ENCODE measurements around the gene DISP2.

Gene DISP2

DNA sequence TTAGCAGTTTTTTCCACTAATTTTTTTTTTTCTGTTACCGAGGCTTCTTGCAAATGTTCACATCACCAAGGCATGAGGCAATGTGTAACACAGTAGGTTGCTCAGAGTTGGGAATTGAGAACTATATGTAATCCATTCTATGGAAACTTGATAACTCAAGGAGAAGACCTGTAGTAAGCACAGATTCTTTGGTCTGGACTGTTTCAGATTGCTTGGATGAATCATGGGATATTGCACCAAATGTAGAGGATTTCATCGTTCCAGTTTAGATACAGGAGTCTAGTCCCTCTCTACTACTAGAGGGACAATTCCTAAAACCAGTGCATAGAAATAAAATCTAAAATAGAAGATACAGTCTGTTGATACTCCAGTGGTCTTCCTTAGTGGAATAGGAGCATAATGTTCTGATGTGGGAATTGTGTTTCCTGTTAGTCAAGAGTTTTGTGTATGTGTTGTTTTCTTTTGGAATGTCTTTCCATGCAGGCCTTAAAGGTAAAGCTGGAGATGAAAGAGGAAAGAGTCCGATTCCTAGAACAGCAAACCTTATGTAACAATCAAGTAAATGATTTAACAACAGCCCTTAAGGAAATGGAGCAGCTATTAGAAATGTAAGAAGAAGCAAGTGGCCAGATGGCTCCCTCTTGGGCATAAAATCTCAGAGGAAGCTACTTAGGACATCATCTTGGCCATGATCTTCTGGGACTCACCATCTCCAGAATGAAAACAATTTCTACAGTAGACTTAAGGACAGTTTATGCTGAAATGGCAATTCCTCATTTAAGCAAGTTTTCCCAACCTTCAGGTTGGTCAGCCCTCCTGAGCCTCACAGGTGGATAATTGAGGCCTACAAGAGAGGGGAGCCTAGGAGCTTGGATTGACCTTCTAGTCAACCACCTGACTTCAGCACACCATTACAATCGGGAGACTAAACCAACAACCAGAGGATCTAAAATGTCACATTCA, 35.2 kb downstream of the DISP2 start:
- no peak for DNase-seq

DNA sequence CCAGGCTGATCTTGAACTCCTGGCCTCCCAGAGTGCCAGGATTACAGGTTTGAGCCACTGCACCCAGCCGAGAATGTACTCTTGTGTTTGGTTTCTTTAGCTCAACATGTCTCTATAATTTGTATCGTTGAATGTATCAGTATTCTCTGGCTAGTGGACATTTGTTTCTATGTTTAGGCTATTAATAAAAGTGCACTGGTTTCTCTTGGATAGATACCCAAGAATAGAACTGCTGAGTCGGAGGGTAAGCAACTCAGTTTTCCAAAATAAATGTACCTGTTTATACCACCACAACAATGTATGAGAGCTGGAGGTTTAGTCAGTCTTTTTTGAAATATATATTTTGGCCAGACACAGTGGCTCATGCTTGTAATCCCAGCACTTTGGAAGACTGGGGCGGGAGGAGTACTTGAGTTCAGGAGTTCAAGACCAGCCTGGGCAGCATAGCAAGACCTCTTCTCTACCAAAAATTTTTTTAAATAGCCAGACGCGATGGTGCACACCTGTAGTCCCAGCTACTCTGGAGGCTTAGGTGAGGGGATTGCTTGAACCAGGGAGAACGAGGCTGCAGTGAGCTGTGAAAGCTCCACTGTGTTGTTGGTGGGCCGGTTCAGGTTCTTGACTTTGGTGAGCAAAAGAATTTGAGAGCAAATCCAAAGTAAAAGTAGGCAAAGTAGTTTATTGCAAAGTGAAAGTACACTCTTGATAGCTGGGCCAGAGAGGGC, 39.8 kb downstream of the DISP2 start:
- DNase-seq: no peak

DNA sequence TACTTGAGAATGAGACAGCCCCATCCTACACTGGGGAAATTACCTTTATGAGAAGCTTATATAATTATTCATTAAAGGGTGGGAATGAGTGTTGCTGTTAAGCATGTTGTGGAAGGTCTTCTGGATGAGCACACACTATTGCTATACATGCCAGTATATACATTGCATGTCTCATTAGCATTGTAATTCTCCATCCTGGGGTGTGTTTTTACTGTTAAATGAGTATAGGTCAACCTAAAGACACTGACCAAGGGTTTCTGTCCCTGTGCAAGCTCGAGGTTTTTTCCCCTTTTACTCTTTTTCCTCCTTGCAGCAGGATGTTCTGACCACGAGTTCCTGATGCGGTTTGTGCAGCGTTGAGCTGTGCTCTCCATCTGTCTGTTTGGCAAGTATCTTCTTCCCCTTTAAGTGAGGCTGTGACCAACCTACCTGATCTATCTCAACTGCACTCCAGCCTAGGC, 40.4 kb downstream of the DISP2 start:
- DNase-seq: no peak

DNA sequence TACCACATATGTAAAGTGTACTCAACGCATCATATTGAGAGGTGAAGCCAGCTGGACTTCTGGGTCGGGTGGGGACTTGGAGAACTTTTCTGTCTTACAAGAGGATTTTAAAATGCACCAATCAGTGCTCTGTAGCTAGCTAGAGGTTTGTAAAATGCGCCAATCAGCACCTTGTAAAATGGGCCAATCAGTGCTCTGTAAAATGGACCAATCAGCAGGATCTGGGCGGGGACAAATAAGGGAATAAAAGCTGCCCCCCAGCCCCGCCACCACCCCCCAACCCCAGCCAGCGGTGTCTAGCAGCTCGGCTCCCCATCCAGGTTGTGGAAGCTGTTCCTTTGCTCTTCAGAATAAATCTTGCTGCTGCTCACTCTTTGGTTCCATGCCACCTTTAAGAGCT, 41.4 kb downstream of the DISP2 start:
- DNase-seq: no peak

GRCh38 chr15:40405501-40406381, 47.7 kb downstream of the DISP2 start, which contains the start of gene IVD:
Gene IVD, plus strand, starts transcription at chr15:40405795. Its CDS starts 33 bp downstream, at chr15:40405828.
- peak; percentile 93 for DNase-seq

DNA sequence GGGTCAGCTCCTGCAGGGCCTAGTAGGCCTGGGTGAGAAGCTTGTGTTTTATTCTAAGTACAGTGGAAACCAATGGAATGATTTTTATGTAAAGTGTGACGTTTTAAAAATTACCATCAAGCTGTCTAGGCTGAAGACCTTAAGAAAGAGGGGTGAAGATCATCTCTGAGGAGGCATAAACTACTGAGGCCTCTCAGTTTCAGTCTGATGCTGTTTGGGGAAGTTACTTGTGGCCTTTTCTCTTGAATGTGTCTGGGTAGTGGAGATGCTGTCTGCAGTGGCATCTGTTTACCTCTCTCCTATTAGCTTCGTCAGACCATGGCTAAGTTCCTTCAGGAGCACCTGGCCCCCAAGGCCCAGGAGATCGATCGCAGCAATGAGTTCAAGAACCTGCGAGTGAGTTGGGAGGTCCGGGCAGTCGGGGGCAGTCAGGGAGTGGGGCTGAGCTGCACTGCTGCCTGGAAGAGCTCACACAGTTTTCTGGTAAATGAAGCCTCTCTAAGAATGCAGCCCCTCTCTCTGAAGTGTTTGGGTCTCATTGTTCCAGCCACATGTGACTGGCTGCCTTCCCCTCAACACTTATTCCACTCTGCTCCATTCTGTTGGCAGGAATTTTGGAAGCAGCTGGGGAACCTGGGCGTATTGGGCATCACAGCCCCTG, 49.4 kb downstream of the DISP2 start:
- no peak for DNase-seq

- no peak for DNase-seq
Observed at GRCh38 chr15:40409366-40409765, 51.3 kb downstream of the DISP2 start.

GRCh38 chr15:40410476-40410875, 52.5 kb downstream of the DISP2 start:
- DNase-seq: no peak

GRCh38 chr15:40412095-40412759, 54.2 kb downstream of the DISP2 start:
- DNase-seq: no peak

DNA sequence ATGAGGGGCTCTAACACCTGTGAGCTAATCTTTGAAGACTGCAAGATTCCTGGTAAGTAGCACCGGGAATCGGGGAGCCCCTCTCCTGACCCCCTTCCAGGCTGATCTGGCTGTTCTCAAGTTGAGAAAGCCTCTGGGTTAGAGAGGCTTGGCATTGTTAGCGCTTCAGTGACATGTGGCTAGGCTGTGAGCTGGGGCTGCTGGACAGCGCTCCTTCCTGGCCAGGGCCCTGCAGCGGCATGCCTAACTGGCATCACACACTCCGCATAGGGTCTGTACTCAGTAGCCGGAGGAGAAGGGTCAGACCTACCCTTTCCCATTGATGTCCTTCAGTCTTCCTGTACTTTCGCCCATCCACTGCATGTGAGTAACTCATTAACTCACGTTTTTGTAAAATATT, 55.0 kb downstream of the DISP2 start:
- DNase-seq: no peak

DNA sequence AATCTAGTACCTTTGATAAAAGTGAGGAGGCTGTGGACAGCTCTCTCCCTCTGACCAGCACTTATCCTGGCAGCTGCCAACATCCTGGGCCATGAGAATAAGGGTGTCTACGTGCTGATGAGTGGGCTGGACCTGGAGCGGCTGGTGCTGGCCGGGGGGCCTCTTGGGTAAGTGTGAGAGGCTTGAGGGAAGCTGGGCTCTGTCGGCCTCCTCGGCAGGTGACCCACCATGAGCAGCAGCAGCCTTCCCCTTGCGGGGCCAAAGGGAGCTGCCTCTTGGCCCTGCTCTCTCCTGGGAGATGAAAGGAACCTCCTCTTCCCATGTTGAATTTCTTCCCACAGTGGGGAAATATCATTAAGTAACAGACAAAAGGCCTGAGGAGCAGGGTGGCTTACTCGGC, 56.8 kb downstream of the DISP2 start:
- DNase-seq: no peak

DNA sequence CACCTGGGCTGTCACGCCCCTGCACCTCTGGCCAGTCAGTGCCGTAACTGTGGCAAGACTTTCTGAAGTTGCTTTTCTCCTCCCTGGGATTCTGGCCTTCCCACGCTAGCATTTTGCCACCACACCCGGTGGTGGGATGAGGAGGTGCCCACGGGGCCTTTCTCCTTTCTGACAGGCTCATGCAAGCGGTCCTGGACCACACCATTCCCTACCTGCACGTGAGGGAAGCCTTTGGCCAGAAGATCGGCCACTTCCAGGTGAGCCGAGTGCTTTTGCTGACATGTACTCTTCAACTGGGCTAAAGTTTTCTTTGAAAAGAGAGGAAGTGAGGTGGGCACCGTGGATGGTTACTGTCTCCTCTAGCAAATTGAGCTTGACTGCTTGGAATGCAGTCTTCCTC, 57.2 kb downstream of the DISP2 start:
- no peak for DNase-seq

DNA sequence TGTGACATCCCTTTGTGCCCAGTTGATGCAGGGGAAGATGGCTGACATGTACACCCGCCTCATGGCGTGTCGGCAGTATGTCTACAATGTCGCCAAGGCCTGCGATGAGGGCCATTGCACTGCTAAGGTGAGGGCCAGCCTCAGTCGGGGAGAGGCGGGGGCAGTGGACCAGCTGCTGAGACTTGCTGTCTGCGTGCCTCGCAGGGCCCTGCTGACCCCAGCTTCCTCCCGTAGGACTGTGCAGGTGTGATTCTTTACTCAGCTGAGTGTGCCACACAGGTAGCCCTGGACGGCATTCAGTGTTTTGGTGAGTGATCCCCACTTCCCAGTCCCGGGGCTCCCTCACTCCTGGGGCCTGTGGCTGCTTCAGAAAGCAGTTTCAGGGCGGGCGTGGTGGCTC, 58.0 kb downstream of the DISP2 start:
- no peak for DNase-seq

DNA sequence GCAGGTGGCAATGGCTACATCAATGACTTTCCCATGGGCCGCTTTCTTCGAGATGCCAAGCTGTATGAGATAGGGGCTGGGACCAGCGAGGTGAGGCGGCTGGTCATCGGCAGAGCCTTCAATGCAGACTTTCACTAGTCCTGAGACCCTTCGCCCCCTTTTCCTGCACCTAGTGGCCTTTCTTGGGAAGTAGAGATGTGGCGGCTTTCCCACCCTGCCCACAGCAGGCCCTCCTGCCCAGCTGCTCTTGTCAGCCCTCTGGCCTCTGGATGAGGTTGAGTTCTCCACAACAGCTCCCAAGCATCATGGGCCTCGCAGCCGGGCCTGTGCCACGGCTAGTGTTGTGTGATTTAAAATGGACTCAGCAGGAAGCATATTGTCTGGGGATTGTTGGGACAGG, 60.1 kb downstream of the DISP2 start:
- DNase-seq: no peak

GRCh38 chr15:40420071-40420713, 62.2 kb downstream of the DISP2 start:
- DNase-seq: no peak

DNA sequence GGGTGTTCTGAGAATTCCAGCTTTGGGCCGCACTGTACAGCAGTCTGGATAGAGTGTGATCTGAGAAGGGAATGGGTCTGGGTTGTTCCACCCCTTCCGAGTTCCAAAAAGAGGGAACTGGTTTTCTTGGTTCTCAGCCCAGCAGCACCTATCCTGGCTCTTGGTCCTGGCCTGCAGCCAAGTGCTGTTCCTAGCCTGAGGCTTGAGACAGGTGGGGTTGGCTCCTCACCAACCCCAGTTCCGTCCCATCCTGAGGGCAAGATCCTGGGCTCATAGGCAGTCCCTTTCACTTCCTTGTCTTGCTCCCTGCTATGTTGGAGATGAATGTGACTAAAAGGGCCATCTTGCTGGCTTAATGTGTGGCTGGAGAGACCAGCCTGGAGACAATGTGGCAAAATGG, 62.8 kb downstream of the DISP2 start:
- no peak for DNase-seq

GRCh38 chr15:40421246-40422157, 63.5 kb downstream of the DISP2 start:
- peak; percentile 85 for DNase-seq

DNA sequence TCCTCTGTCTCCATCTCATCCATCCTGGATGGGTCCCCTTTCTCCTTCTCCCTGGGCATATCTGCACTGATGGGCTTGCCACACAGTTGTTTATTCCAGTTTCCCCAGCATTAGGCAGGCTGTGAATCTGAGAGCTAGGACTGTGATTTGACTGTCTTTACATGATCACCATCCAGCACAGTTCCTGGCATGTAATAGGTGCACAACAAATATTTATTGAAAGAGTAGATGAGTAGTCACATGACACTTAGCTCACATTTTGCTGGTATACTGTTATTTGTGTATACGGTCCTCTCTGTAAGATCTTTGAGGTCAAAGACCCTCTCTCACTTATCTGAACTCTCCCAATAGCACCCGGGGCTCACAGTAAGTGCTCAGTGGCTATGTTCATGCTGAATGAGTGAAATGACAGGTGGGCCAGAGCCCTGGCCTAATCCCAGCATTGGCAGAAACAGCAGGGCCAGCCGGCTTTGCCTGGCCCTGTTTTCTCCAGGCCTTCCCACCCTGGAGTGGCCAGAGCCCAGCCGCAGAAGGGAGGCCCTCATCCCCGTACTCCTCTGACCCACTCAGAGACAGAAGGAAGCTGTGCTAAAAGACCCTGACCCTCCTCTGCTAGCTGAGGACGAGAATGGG, 66.6 kb downstream of the DISP2 start:
- no peak for DNase-seq

DNA sequence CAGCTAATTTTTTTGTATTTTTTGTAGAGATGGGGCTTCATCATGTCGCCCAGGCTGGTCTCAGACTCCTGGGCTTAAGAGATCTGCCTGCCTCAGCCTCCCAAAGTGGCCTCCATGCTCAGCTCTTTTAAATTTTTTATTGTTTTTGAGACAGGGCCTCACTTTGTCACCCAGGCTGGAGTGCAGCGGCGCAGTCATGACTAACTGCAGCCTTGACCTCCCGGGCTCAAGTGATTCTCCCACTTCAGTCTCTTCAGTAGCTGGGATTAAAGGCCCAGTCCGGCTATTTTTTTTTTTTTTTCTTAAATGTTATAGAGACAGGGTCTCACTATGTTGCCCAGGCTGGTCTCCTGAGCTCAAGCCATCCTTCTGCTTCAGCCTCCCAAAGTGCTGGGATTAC, 67.7 kb downstream of the DISP2 start:
- no peak for DNase-seq

DNA sequence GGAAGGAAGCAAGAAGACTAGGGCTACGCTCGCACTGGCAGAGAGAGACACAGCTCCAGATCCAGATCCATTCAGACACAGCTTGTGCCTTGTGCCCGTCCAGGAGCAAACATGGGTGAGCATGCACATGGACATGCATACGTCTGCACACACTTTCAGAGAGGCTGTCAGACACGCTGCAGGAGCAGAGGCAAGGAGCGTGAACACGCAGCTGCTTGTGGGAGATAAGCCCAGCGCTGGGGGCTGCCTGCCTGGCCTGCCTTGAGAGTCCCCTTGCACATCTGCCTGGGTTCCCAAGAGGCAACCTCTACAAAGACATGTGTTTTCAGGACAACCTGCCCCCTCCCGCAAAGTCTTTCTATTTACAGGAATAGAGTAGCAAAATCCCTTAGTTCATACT, 69.2 kb downstream of the DISP2 start:
- no peak for DNase-seq

Measured in activated naive CD4-positive, alpha-beta T cell treated with anti-CD3 and anti-CD28 coated beads, Interleukin-2, amount 50 U/mL, for 16 hours (primary cell).